Measurements from ENCODE around the gene PISD.

- TF ChIP-seq EZH2phosphoT487 (IDR thresholded peaks at IDR 0.05; ENCODE audit: borderline replicate concordance, low read length) (no peak), CTCF (conservative IDR thresholded peaks at IDR 0.05; ENCODE audit: low read depth, low read length) (no peak)
Observed at GRCh38 chr22:31610611-31611010, 51.4 kb downstream of the PISD start.
